Middle frontal gyrus (tissue), 1 donor: ENCODE data around the gene PRKAB1.
"Not testable (repeated sequence)": the region's sequence is repeated elsewhere in the genome, so short reads cannot be mapped to it uniquely, and the experiment has no call there.

Source experiments
- DNase-seq: peaks from one replicate; pipeline ENCODE4 v3.0.0-alpha.2; 2015; ENCODE audit warnings: low spot score; ENCODE audit errors: extremely low spot score

The PRKAB1 gene

DNA sequence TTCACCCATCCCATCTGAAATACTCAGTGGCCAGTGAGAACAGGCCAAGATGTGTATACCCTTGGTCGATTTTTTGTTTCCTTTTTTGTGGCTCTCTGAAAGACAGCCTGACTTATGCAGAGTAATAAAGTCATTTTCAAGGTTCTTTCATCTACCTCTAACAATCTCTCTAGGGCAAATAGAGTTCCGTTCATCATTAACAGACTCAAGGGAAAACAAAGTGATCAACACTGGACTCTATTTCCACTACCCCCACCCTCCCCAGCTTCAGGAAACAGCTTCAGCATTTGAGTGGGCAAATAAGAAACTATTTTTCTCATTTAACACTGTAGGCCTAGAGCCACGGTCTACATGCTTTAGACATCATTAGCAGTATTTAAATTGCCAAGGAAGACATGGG is 15.9 kb downstream of the PRKAB1 start:
- DNase-seq: no peak

DNA sequence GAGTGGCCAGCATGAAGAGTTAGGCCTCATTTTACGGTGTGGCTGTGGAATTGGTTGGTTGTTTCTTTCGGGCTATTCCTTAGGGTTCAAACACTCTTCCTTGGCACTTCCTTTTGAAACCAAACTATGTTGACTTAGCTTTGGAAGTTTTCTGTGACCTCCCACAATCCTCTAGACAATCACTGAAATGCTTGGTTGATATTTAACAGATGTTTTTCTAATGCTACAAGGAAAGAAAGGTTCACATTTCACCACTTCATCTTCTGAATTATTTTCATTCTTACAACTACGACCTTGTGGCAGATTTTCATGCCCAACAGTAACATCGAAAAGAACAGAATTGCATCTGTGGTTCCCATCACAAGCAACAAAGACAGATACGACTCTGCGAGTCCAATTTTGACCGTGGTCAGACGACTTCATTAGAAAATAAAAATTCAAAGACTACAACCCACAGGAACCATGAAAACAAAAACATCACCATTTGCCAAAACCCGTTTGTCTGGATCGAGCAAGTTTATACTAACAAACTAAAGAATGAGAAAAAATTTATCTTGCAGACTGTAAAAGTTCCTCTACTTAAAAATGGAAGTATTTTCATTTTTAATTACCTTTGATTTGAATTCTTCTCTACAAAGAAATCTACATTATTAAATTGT is 16.9 kb downstream of the PRKAB1 start:
- DNase-seq: no peak

DNA sequence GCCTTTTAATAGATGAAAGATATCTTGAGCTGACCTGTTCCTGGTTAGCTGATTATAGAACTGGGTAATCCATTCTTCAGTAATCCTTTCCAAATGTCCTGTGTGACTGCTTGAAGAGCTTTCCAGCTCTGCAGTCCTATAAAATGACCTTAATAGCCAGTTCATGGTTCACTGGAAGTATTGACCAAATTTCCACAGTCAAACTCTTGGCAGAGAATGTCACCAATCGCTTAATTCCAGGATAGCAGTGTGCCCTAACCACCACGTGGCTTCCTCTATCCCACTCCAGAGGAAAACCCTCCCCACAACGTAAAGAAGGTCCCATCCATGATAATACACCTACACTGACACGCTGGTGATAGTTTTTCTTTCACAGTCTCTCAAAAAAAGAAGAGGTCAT is 17.4 kb downstream of the PRKAB1 start:
- no peak for DNase-seq

DNA sequence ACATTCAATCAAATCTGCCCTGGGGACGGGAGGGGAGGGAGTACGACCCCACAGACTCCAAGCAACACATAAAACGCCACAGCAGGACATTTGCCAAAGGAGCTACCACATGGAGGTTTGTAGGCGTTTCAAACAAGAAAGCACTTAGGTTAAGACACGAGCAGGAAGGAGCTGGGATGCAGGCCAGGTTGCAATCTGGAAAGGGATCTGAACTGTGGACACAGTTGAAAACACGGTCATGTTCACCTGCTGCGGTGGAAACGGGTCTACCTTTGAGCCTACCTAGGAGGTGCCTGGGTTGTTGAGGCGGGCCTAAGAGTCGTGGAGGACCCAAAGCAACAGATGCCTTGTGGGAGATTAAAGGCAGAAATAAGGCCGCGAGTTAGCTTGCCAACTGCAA is 18.4 kb downstream of the PRKAB1 start:
- DNase-seq: no peak

DNA sequence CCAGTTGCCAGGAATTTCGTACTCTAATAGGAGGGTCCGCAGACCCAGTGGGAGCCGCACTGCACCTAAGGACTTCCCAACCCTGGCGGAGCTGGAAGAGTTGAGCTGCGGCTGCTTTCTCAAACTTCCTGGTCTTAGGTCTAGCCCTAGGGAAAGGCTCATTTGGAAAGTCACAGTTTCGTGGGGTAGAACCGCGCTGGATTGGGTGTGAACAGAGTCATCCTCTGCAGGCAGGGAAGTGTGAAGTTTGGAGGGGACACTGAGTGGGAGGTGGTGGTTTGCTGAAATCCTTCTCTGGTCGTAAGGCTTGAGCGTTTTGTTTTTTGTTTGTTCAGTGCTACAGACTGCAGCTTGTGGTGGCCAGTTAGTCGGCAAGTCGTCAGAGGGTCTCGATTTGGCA is 18.8 kb downstream of the PRKAB1 start:
- peak; percentile 40 for DNase-seq

DNA sequence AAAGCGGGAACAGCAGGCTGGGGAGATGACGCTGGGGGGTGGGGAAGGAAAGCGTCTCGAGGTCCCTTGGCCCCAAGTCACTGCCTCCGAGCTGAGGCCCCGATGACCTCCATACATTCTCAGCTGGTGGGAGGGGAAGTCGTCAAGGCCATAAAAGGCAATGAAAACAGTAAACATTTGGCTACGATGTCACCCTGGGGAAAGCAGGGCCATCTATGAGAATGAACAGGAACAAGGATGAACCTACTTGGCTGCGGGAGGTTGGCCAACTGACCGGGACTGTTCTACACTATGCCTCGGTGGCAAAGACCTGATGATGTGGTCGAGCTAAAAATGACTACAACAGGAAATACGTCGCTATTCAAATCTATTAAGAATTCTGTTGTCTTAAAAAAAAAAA is 19.5 kb downstream of the PRKAB1 start:
- DNase-seq: no peak

DNA sequence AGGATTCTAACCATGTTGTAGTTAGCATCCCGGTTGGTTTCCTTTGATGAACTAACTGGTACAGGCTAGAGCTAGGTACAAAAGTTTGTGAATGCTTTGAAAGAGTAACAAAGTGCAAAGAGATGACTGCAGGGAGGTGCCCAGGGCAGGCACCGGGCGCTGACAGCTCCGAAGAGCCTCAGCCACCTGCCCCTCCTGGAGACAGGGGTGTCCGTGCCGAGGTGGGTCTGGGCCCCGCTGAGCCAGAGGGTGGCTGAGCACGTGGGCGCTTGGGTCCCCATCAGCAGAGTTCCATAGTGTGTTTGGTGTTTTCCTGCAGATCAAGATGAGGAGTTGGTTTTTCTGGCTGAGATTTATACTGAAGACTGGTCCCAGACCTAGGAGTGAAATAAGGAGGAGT is 19.9 kb downstream of the PRKAB1 start:
- no peak for DNase-seq

DNA sequence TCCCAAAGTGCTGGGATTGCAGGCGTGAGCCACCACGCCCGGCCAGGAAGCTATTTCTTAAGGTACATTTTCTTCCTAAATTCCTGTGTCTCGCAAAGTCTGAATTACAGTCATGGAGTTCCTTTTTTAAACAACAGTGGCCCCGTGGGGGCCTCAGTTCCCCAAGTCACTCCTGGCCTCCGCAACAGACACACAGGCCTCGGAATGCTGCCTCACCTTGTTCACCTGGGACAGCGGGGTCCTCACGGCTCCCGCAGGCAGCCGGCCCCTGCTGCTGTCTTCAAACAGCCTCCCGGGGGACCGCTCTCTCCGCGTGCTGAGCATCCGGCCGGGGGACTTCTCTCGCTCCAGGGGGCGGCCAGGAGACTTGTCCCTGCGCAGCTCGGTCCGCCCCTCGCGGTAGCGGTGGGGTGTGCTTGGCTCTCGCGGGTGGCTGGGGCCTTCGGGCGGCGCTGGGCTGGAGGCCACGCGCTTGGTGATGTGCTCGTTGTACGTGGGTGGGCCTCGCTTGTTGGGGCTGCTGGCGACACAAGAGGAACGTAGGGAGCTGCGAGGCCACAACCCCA is 22.1 kb downstream of the PRKAB1 start:
- DNase-seq: no peak

DNA sequence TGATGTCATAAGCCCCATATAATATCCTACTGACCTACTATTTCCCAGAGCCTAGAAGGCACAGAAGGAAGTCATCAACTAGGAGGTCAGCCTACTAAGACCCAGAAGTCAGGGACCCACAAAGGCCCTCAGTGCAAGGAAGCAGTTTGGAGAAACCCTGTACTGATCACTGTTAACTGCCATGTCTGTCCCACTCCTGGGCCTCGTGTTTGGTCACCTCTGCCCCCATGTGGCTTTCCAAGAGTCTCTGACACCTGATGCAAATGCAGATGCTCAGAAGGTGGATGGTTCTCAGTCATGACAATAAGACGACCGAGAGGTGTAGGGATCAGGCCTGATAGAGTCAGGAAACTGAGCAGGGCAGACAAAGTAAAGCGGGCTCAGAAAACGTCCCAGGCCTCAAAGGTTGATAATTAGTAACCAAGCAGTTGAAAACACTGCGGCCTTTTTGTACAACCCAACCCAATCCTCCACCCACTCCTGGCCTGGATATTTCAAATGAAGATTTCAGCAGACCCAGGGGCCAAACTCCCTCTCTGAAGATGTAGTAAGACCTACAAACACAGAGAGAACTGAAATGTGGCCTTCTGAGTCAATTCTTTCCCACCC is 23.4 kb downstream of the PRKAB1 start:
- no peak for DNase-seq

DNA sequence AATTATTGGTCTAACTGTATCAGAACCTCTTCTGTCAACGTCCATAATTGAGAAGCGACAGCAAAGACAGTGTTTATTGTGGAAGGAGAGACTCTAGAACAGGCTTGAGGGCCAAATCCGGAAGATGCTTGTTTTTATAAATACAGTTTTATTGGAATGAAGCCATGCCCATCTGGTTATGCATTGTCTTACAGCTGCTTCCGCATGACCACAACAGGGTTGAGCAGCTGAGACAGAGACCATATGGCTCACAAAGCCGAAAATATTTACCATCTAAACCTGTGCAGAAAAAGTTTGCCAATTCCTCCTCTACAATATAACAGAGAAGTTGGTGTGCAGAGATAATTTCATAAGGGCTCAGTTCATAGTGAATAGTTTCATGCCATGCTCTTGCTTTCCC is 24.5 kb downstream of the PRKAB1 start:
- no peak for DNase-seq

DNA sequence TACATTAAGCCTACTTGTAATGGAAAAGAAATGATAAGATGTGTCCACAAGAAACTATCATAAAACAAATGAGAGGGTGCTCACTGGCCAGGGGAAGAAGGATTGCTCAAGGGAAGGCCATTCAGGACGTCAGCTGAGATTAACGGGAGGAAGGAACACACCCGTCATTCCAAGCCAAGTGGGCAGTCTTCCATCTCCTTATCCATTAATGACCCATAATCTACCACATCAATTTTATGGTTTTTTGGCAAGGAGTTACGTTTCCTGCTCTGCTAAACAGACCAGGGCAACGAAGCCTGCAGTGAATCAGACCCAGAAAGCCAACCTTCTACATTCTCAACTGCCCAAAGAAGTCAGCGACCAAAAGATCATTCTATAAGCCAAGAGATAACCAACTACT is 25.1 kb downstream of the PRKAB1 start:
- no peak for DNase-seq

DNA sequence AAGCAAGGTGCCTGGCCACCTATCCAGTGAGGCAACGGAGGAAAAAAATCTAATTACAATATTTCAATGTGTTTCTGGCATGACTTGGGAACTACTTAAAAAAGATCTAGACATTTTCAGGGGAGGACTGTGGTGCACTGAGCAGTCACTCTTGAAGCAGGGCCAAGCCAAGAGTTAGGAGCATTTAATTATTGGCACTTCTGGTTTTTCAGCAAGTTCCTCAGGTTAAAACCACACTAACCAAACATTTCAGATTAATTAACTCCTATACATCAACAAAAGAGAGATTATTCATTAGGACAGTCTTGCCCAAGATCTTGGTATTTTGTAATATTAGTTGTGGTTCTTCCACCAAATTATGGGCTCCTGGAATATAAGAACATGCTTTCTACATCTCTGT is 25.6 kb downstream of the PRKAB1 start:
- no peak for DNase-seq

DNA sequence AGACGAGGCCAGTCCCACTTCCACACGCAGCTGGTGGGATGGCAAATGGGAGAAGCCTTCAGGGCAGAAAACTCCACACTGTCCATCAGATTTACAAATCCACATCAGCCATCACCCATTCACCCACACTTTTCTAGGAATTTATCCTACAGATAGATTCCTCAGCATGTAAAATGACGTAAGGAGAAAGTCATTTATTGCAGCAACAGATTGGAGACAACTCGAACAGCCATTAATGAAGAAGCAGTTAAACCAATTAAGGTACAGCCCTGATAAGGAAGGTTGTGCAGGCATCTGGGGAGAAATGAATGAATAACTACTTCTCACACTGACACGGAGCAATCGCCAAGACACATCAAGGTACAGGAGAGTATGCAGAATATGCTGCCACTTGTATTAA is 26.2 kb downstream of the PRKAB1 start:
- DNase-seq: no peak

DNA sequence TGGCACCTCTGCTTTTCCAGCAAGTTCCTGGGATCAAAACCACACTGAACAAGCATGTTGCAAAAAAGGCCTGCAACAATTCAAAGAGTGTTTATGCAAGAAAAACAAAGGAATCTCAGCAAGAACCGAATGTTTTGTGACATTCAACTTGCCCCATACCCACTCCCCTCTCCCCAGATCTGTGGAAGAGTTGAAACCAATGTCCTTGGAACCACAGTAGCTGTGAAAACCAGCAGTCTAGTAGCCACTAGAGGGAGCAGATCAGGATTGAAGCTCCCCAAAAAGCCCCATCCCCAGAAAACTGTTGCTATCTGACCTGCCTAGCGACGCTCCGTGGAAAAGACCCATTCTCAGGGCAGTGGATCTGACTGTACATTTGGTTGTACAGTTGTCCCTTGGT is 27.1 kb downstream of the PRKAB1 start:
- DNase-seq: no peak

DNA sequence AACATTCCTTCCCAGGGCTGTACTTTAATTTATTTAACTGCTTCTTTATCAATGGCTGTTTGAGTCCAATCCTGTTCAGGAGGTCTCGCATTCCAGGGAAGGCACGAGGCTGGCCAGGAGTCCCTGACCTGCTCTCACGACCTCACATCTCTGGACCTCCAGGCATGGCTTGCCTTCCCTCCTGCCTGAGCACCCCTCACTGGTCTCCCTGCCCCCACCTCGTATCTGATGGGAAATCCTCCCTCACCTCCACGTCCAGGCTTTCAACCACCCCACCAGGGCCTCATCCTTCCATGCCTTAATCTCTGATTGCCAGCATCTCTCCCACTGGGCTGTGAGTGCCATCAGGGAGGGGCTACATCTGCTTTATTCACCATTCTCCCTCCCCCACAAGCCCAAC is 29.0 kb downstream of the PRKAB1 start:
- no peak for DNase-seq

DNA sequence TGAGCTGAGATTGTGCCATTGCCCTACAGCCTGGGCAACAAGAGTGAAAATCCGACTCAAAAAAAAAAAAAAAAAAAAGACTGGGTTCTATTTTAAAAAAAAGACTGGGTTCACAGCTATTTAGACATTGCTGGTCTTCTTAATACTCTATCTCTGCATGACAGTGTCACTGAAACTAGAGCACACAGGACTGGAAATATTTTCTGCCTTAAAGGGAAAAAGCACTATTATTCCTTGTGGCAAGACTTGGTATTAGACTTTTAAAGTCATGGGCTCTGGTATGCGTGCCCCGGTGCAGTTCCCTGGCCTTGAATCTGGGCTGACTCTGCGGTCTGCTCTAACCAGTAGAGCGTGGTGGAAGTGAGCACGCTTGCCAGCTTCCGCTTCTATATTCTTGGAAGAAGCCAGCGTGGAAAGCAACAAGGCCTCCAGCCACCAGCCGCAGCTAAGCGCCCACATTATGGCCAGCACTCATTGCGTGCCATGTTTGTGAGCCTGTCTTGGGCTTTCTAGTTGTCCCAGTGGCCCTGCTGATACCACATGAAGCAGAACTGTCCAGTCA is 31.3 kb downstream of the PRKAB1 start:
- no peak for DNase-seq

DNA sequence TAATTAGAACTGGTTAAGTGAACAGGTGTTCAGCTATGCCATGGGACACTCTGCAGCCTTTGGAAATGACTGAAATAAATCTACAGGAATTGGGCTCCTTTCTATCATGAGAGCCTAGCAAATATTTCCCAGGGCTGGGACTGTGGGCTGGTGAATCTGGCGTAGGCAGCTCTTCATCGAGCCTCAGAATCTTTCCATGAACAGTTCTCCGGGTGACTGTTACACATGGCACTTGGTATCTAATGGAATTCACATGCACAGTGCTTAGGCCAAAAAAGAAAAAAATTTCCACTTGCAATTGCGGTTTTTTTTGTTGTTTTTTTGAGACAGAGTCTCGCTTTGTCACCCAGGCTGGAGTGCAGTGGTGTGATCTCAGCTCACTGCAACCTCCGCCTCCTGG is 32.1 kb downstream of the PRKAB1 start:
- DNase-seq: no peak

DNA sequence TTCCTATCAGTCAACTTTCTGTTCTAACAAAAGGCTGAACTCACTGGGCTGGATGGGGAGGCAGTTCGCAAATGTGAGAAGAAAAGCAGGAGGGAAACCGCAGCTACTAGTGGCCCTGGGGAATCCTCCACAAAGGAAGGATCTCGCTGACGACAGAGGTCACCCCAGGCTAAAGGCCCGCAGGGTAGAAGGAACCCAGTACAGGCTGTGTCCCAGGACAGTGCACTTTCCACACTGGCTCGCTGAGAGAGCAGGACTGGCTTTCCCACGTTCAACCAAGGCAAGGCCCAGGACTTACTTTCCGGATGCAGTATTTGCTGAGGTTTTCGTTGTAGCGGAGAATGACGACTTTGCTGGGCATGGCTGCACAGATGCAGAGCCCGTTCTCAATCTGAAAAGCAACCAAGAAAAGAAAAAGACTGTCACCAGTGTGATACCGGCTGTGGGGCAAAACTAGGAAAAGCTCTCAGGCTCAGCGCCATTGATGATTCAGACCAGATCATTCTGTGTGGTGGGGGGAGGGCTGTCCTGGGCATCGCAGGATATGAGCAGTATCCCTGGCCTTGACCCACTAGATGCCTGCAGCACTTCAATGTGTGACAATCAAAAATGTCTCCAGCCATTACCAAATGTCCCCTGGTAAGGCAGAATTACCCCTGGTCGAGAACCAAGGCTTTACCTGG is 36.3 kb downstream of the PRKAB1 start:
- no peak for DNase-seq

DNA sequence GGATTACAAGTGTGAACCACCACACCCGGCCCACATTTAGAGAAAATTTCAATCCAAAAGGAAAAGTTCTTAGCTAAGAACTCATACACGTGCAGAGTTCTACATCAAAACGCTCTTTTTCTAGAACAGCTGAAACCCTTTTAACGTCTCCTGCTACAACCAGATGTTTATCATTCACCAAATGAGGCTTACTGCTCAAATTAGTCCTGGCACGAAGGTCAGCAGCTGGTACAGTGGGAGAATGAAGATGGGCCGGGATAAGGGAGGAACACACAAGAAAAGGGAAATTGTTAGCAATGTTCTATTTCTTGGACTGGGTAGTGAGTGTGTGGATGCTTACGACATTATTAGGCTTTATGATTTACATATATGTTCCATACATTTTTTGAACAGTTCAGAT is 37.2 kb downstream of the PRKAB1 start:
- no peak for DNase-seq

DNA sequence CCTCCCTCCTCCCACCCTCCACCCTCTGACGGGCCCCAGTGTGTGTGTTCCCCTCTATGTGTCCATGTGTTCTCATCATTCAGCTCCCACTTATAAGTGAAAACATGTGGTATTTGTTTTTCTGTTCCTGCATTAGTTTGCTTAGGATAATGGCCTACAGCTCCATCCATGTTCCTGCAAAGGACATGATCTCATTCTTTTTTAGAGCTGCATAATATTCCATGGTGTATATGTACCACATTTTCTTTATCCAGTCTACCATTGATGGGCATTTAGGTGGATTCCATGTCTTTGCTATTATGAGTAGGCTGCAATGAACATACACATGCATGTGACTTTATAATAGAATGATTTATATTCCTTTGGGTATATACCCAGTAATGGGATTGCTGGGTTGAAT is 38.5 kb downstream of the PRKAB1 start:
- DNase-seq: not testable (repeated sequence)

DNA sequence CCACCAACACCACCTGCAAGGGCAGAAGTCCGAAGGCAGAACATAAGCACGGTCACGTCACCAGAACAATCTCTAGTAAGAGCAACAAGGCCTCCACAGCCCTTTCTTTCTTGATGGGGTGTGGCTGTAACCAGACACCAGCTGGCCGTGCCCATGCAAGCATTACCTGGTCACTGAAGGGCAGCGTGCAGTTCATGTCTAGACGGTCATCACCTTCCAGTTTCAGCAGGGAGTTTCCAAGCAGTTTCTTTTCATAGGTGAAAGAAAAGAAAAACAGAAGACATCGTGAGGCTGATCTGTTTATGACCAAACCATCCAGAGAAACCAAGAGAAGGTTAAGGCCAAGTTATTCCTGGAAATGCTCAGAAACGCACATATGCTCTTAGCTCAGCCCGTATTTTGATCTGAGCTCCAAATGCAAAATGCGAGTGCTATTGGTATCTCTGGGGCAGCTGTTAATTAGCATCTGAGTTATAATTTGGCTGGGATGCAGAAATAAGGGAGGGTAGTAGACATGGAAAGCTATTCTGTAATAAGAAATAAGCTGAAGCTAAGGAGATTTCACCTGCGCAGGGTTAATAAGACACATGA is 42.5 kb downstream of the PRKAB1 start:
- no peak for DNase-seq

DNA sequence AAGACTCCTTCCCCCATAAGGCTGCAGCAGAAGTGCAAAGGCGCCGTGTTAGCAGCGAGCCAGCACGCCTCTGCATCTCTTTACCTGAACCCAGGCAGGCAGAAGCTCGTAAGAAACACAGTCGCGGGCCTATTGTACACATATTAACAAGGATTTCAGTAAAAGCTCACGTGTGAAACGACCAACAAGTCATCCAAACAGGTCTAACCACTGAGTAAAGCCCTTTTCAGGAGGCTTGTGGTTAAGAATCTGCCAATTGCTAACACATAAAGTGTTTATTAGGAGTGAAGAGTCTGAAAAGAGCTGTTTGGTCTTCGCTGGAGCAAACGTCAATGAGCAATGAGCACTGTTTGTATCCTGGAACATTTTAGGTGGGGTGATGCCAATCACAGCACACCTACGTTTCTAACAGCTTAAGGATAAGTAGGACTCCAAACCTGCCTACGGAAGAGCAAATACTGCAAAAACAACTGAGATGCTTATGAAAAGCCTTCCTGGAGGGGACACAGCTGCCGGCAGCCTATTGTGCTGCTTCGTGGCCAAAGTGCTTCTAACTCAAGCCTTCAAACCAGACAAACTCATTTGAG is 43.1 kb downstream of the PRKAB1 start:
- no peak for DNase-seq
